HG03354 (cell line): ENCODE measurements around the gene PELO.

Experiments
- ATAC-seq: cut with Tn5 transposase; IDR thresholded peaks from one replicate; pipeline ENCODE4 v1.9.1; 2021; ENCODE audit warnings: mild to moderate bottlenecking; ENCODE audit not compliant: unreplicated experiment, poor library complexity, severe bottlenecking

Gene PELO

DNA sequence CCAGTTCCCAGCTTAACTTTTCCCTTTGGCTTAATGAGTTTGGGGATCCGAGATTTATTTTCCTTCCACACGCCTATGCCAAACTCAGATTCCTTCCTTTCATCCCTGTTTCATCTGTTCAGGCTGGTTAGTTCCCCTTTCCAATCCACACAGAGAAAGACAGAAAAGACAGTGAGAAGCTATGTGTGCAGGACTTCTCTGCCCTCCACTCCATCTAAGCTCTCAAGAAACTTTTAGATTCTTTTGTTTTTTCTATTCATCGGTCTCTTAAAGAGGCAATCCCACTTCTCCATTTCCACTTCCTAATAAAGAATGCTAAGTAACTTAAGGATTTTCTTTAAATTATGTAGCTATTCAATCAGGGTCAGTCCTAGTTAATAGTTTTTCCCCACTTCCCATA is 11.2 kb downstream of the PELO start:
- ATAC-seq: no peak

DNA sequence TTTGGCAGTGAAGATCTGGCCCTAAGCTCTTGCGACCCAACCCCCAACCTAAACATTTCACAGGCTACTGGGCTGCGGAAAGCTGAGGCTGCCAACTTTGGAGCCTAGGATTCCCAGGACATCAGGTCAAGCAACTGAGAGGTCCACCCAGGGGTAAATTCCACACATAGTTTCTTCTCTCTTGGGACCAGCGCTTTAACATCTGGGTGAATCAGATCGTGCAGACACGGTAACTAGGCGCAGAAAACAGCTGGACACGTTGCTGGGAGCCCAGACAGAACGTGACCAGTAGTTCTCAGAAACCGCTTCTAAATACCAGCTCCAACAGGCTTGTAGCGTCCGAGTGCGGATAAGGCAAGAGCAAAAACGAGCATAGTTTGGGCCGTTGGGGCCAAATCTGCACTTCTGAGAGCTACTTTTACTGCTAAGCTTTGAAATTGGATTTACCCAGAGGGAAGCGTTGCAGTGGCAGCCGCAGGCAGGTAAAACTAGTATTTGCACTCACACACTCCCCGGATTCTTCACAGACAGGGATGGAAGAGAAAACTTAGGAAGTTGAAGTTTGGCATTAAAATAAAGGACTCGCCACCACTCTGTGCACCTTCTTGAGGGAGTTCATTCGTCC is 11.8 kb downstream of the PELO start:
- peak; percentile 47 for ATAC-seq

DNA sequence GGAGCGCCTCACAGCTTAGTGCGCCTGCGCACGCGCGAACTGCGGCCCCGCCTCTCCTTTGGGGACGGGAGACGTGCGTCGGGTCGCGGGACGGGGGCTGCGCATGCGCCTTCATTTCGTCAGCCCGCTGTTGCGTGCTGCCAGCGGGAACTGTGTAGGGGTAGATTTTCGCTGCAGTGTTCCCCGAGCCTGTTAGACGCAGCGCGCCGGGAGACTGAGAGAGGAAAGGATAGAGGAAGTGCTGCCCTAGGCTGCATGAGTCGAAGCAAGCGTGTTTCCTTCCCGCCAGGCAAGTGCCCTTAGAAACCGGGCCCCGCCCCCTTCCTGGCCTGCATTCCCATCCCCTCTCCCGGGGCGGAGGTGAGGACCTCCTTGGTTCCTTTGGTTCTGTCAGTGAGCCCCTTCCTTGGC is 12.3 kb downstream of the PELO start:
- peak; percentile 87 for ATAC-seq

DNA sequence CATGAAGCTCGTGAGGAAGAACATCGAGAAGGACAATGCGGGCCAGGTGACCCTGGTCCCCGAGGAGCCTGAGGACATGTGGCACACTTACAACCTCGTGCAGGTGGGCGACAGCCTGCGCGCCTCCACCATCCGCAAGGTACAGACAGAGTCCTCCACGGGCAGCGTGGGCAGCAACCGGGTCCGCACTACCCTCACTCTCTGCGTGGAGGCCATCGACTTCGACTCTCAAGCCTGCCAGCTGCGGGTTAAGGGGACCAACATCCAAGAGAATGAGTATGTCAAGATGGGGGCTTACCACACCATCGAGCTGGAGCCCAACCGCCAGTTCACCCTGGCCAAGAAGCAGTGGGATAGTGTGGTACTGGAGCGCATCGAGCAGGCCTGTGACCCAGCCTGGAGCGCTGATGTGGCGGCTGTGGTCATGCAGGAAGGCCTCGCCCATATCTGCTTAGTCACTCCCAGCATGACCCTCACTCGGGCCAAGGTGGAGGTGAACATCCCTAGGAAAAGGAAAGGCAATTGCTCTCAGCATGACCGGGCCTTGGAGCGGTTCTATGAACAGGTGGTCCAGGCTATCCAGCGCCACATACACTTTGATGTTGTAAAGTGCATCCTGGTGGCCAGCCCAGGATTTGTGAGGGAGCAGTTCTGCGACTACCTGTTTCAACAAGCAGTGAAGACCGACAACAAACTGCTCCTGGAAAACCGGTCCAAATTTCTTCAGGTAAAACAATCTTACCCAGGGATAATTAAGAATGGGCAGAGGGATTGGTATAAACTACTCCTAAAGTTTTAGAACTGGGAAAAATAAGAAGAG is 12.9 kb downstream of the PELO start:
- peak; percentile 44 for ATAC-seq

GRCh38 chr5:52801329-52801728 is 13.6 kb downstream of the PELO start:
- no peak for ATAC-seq

DNA sequence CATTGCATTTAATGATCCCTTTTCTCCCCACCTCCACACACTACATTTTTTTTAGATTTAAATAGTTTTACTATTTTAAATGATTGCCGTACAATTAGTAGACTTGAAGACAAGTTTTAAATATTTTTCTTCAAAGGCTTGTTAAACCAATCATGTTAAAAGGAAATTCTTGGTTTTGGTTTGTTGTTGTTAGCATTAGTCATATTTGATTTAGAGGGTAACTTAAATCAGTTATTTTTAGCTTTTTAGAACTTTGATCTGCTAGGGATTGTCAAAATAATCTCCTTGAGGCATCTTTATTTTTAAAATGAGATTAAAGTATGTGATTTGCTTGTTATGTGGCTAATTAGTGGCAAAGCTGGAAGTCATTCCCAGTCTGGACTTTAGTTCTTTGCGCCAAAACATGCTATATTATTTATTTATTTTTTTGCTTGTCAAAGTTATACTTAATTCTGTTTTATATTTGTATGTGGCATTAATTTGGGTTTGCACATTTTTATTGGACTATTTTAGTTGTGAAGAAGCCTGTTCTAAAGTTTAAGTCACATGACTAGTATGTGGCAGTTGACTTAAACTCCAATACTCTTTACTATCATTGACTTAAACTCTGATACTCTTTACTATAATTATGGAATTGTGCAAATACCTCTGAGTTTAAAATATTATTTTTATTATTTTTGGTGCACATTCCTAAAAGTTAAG is 14.7 kb downstream of the PELO start:
- no peak for ATAC-seq

DNA sequence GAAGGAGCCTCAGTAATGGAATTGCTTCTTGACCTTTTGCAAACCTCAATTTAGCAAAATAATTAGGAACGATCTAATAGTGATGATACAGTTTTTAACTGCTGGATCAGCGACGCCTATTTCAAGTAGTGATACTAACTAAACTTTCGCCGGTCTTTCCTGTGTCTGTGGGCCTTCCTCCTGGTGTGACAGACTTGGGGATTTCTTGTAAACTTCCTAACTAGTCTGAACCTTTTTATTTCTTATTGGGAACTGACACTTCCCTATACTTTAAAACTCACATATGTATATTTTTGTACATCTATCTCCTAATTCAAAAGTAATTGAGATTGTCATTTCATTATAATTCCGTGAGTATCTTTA is 15.2 kb downstream of the PELO start:
- ATAC-seq: no peak

- ATAC-seq: no peak
Measured at GRCh38 chr5:52804387-52804791, 16.7 kb downstream of the PELO start.

DNA sequence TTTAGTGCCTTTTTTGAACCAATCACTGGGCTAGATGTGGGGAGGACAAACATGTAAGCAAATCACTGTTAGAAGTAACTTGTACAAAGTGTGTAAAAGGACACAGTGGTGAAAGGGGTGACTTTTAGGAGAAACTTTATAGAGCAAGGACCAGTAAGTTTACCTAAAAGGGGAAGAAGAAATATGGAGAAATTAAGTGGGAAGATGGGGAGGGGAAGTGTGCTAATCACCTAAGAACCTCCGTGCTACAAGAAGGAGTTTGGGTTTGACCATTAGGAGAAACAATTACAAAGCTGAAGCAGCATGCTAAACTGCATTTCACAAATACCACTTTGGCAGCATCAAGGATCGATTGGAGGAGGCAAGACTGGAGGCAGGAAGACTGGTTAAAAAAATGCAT is 17.3 kb downstream of the PELO start:
- no peak for ATAC-seq

- no peak for ATAC-seq
Measured at GRCh38 chr5:52805615-52806014, 17.9 kb downstream of the PELO start.

- ATAC-seq: no peak
Measured at GRCh38 chr5:52807037-52807436, 19.3 kb downstream of the PELO start.

GRCh38 chr5:52807723-52808122 is 20.0 kb downstream of the PELO start:
- no peak for ATAC-seq

DNA sequence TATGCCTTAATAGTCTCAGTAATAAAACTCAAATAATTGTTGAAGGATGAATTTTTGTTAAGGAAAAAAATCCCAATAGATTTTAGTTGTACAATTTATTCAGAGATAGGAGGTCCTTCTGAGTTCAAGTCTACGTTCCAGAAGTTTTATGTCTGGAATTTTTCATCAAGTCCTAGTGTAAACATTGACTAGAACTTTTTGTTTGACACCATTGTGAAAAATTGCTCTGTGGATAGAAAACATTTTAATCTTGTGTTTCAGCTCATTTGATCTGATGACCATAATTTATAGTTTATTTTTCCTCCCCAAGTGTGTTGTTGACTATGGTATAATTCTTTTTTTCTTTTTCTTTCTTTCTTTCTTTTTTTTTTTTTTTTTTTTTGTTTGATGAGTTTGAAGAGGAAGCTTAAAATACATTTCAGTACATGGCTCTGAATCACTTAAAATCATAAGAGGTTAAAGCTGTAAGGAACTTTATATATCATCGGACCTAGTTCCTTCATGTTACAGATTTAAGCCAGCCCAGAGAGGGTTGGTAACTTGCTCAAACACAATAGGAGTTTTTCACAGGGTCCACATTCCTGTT is 20.7 kb downstream of the PELO start:
- ATAC-seq: no peak

DNA sequence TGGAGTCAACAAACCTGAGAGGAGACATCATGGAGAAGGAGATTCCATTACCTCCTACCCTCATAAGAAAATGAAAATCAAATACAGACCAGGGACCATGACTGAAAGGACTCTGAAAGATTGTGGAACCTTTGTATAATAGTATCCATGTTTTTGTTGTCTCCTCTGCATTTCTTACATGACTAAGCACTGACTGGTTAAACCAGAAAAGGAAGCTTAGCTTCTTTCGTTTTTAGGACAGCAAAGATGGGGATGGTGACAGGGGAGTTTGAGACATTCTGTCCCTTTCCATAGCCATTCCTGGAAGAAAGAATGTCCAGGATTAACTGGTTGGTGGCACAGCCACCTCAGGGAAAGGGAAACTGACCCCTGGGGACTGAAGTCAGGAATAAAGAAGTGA is 22.2 kb downstream of the PELO start:
- ATAC-seq: no peak

DNA sequence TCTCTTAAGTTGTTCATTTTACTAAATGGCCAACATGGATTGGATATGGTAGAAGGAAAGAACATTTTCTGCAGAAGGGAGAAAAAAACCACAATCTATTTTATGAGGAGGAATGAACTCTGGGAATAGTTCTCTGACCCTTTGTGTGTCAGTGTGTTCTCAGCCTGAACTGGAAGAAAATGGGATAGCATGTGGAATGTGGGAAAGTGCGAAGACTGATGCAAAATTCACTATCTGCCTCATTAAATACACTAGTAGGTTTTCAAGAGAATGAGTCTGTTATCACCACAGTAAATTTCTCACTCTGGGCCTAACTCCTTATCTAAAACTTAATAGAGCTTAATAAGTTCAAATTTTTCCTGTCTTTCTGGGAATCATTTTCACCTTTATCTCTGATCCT is 22.7 kb downstream of the PELO start:
- ATAC-seq: no peak

GRCh38 chr5:52811067-52811749 is 23.5 kb downstream of the PELO start:
- no peak for ATAC-seq

- ATAC-seq: no peak
Measured at GRCh38 chr5:52814352-52815148, 26.8 kb downstream of the PELO start.

- ATAC-seq: no peak
Measured at GRCh38 chr5:52817818-52818217, 30.1 kb downstream of the PELO start.

DNA sequence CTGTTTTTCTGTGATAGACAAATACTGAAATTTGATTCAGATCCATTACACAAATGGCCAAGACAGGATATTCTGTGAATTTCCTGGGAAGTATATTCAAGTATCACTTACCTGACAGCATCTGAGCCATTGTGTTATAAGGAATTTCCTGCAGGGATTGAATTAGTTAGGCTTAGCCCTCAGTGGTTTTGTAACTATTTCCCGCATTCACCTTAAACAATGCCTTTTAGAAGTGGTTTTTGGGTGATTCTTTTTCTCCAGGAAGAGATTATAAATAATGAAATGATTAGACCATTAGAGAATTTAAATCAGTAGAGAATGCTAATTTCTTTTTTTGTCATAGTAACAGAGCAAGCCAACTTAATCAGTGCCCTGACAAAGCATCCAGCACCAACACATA is 30.6 kb downstream of the PELO start:
- ATAC-seq: no peak
